ENCODE data around the gene LIN9.

- TF ChIP-seq, protein P1, sequence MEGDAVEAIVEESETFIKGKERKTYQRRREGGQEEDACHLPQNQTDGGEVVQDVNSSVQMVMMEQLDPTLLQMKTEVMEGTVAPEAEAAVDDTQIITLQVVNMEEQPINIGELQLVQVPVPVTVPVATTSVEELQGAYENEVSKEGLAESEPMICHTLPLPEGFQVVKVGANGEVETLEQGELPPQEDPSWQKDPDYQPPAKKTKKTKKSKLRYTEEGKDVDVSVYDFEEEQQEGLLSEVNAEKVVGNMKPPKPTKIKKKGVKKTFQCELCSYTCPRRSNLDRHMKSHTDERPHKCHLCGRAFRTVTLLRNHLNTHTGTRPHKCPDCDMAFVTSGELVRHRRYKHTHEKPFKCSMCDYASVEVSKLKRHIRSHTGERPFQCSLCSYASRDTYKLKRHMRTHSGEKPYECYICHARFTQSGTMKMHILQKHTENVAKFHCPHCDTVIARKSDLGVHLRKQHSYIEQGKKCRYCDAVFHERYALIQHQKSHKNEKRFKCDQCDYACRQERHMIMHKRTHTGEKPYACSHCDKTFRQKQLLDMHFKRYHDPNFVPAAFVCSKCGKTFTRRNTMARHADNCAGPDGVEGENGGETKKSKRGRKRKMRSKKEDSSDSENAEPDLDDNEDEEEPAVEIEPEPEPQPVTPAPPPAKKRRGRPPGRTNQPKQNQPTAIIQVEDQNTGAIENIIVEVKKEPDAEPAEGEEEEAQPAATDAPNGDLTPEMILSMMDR (IDR thresholded peaks at IDR 0.05): no peak
- no peak for TF ChIP-seq POLR2A (IDR thresholded peaks at IDR 0.05)
Observed at GRCh38 chr1:226351709-226352108, 42.7 kb upstream of the LIN9 start.

All from thyroid gland (tissue), 4 donors.